Trophoblast cell (in vitro differentiated cells and primary cell): Measurements from ENCODE around the gene CYP4F22.

Experiments used
- DNase-seq, 2 donors: peaks; one replicate each; pipeline ENCODE4 v3.0.0-alpha.2; 2016
- H2AFZ ChIP-seq: 2 replicates; pipeline ENCODE4 v1.6.1; 2013; ENCODE audit warnings: low read length, moderate library complexity, mild to moderate bottlenecking; ENCODE audit not compliant: insufficient read depth, poor library complexity
- H2AK5ac ChIP-seq: 2 replicates; pipeline ENCODE4 v1.6.1; 2013; ENCODE audit warnings: mild to moderate bottlenecking, low read length
- H2BK120ac ChIP-seq: 2 replicates; pipeline ENCODE4 v1.6.1; 2013; ENCODE audit warnings: low read length, mild to moderate bottlenecking, moderate library complexity; ENCODE audit not compliant: insufficient read depth, poor library complexity
- H2BK12ac ChIP-seq: 2 replicates; pipeline ENCODE4 v1.6.1; 2013; ENCODE audit warnings: mild to moderate bottlenecking, low read length, moderate library complexity
- H2BK5ac ChIP-seq: 2 replicates; pipeline ENCODE4 v1.6.1; 2013; ENCODE audit warnings: low read length, low read depth, moderate library complexity, mild to moderate bottlenecking; ENCODE audit not compliant: poor library complexity
- H3K14ac ChIP-seq: 2 replicates; pipeline ENCODE4 v1.6.1; 2013; ENCODE audit warnings: mild to moderate bottlenecking, low read length
- H3K18ac ChIP-seq: 2 replicates; pipeline ENCODE4 v1.6.1; 2013; ENCODE audit warnings: mild to moderate bottlenecking, low read length
- H3K23ac ChIP-seq: 2 replicates; pipeline ENCODE4 v1.6.1; 2013; ENCODE audit warnings: low read length
- H3K27ac ChIP-seq: 2 replicates; pipeline ENCODE4 v1.5.1; 2013; ENCODE audit warnings: low read depth, mild to moderate bottlenecking, inconsistent platforms, low read length, moderate library complexity
- H3K27me3 ChIP-seq: 2 replicates; pipeline ENCODE4 v1.6.1; 2013; ENCODE audit warnings: inconsistent platforms, mild to moderate bottlenecking, low read length, moderate library complexity; ENCODE audit not compliant: insufficient read depth
- H3K36me3 ChIP-seq, 2 experiments: 1 replicate in 1 of 2; 2 replicates in 1 of 2; pipeline ENCODE4 v1.6.1; 2013; ENCODE audit warnings: low read length in 2 of 2, mild to moderate bottlenecking in 2 of 2, moderate library complexity in 1 of 2; ENCODE audit not compliant: insufficient read depth in 2 of 2, control insufficient read depth in 1 of 2
- H3K4ac ChIP-seq: 2 replicates; pipeline ENCODE4 v1.6.1; 2013; ENCODE audit warnings: low read depth, mild to moderate bottlenecking, low read length, moderate library complexity
- H3K4me1 ChIP-seq, 2 experiments: 1 replicate in 1 of 2; 2 replicates in 1 of 2; pipeline ENCODE4 v1.6.1; 2013; ENCODE audit warnings: low read length in 2 of 2, mild to moderate bottlenecking in 2 of 2, moderate library complexity in 1 of 2; ENCODE audit not compliant: insufficient read depth in 2 of 2, control insufficient read depth in 1 of 2
- H3K4me2 ChIP-seq: 2 replicates; pipeline ENCODE4 v1.6.1; 2013; ENCODE audit warnings: inconsistent platforms, mild to moderate bottlenecking, low read length, moderate library complexity
- H3K4me3 ChIP-seq: 2 replicates; pipeline ENCODE4 v1.5.1; 2013; ENCODE audit warnings: mild to moderate bottlenecking, low read depth, low read length, inconsistent platforms
- H3K79me1 ChIP-seq: one replicate; pipeline ENCODE4 v1.6.1; 2013; ENCODE audit warnings: low read length
- H3K79me2 ChIP-seq: 2 replicates; pipeline ENCODE4 v1.6.1; 2013; ENCODE audit warnings: low read length, mild to moderate bottlenecking; ENCODE audit not compliant: control insufficient read depth, insufficient read depth, poor library complexity
- H3K9ac ChIP-seq: 2 replicates; pipeline ENCODE4 v1.6.1; 2013; ENCODE audit warnings: mild to moderate bottlenecking, low read length
- H3K9me3 ChIP-seq: 2 replicates; pipeline ENCODE4 v1.6.1; 2013; ENCODE audit warnings: low read depth, mild to moderate bottlenecking, control low read depth, inconsistent platforms, low read length; ENCODE audit not compliant: insufficient read depth
- H4K12ac ChIP-seq: 2 replicates; pipeline ENCODE4 v1.6.1; 2013; ENCODE audit warnings: low read depth, mild to moderate bottlenecking, low read length, moderate library complexity
- H4K8ac ChIP-seq: 2 replicates; pipeline ENCODE4 v1.6.1; 2013; ENCODE audit warnings: low read depth, mild to moderate bottlenecking, low read length, moderate library complexity
- H4K91ac ChIP-seq: one replicate; pipeline ENCODE4 v1.6.1; 2013; ENCODE audit warnings: low read depth, mild to moderate bottlenecking, low read length, moderate library complexity
- WGBS: extraction: QIAGEN DNeasy Blood & Tissue Kit; methylation state at CpG from one replicate; pipeline ENCODE4 v1.1.7; 2013; ENCODE audit warnings: missing lambda C conversion rate; ENCODE audit not compliant: insufficient read length, insufficient coverage; ENCODE audit errors: extremely low coverage; 5-methylcytosine and 5-hydroxymethylcytosine counted together

The CYP4F22 gene

DNA sequence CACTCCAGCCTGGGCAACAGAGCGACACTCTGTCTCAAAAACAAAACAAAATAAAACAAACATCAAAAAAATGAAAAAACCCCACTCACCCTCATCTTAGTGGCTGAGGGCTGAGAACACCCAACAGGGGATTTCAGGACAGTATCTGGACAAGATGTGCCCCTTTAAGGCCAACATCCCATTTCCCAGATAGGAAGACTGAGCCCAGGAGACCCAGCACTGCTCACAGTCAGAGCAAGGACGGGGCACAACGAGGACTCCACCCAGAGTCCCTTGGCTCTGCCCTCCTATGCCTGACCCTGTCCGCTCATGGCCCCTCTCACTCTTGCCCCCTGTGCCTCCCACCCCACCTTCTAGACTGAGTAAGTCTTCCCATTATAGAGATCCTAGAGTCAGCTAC, 53.8 kb downstream of the CYP4F22 start:
- H4K8ac ChIP-seq = no peak overlapping the region
- H2BK5ac ChIP-seq = no peak overlapping the region
- no peak overlapping the region for H2AK5ac ChIP-seq
- H3K18ac ChIP-seq = no peak overlapping the region
- H3K27me3 ChIP-seq = no peaks in the 10 kb centered on the region
- WGBS = no CpG with 5 or more reads among the region's 4 CpGs
- H2BK120ac ChIP-seq = no peak overlapping the region
- H3K4me1 ChIP-seq = no peaks in the 10 kb centered on the region
- H3K4me3 ChIP-seq = no peak overlapping the region
- no peak overlapping the region for H3K4ac ChIP-seq
- H4K91ac ChIP-seq = no peak overlapping the region
- DNase-seq = no peak
- H3K4me2 ChIP-seq = no peak overlapping the region
- no peak overlapping the region for H3K27ac ChIP-seq
- H3K14ac ChIP-seq = no peak overlapping the region
- H3K9ac ChIP-seq = no peak overlapping the region
- no peak overlapping the region for H4K12ac ChIP-seq
- H3K79me1 ChIP-seq = no peaks in the 10 kb centered on the region
- H3K9me3 ChIP-seq = peaks cover 37% of the 10 kb centered on the region
- no peak overlapping the region for H3K23ac ChIP-seq
- H2BK12ac ChIP-seq = no peak overlapping the region
- H2AFZ ChIP-seq = no peak overlapping the region
- no peaks in the 10 kb centered on the region for H3K36me3 ChIP-seq
- H3K79me2 ChIP-seq = no peaks in the 10 kb centered on the region

DNA sequence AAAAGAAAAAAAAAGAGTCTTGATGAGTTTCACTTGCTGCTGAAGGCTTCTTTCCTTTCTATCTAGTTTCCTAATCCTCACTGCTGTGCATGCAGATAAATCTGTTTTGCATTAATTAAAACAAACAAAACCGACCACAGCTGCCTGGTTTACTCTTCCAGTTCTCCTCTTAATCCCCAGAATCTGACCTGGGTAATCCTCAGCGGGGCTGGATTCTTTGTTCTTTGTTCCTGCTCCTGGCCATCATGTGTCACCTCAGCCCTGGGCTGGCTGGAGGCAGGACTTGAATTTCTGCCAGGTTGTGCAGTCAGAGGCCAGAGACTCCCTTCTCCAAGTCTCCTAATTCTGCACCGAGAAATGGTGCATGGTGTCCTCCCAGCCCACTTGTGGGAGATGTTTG, 54.5 kb downstream of the CYP4F22 start:
- H3K4ac ChIP-seq = no peak overlapping the region
- H3K36me3 ChIP-seq = no peaks in the 10 kb centered on the region
- H3K27ac ChIP-seq = no peak overlapping the region
- H3K4me3 ChIP-seq = peak overlapping the region; percentile 45
- no peak overlapping the region for H2BK12ac ChIP-seq
- H3K18ac ChIP-seq = no peak overlapping the region
- no peaks in the 10 kb centered on the region for H3K79me2 ChIP-seq
- H2AFZ ChIP-seq = no peak overlapping the region
- no peak overlapping the region for H3K4me2 ChIP-seq
- H3K9ac ChIP-seq = no peak overlapping the region
- H4K8ac ChIP-seq = no peak overlapping the region
- no CpG with 5 or more reads among the region's 3 CpGs for WGBS
- no peaks in the 10 kb centered on the region for H3K27me3 ChIP-seq
- no peak overlapping the region for H3K14ac ChIP-seq
- H3K9me3 ChIP-seq = peaks cover 37% of the 10 kb centered on the region
- H4K91ac ChIP-seq = no peak overlapping the region
- no peak overlapping the region for H2BK5ac ChIP-seq
- no peak for DNase-seq
- no peak overlapping the region for H2AK5ac ChIP-seq
- no peaks in the 10 kb centered on the region for H3K4me1 ChIP-seq
- H2BK120ac ChIP-seq = no peak overlapping the region
- H4K12ac ChIP-seq = no peak overlapping the region
- no peaks in the 10 kb centered on the region for H3K79me1 ChIP-seq
- H3K23ac ChIP-seq = no peak overlapping the region

DNA sequence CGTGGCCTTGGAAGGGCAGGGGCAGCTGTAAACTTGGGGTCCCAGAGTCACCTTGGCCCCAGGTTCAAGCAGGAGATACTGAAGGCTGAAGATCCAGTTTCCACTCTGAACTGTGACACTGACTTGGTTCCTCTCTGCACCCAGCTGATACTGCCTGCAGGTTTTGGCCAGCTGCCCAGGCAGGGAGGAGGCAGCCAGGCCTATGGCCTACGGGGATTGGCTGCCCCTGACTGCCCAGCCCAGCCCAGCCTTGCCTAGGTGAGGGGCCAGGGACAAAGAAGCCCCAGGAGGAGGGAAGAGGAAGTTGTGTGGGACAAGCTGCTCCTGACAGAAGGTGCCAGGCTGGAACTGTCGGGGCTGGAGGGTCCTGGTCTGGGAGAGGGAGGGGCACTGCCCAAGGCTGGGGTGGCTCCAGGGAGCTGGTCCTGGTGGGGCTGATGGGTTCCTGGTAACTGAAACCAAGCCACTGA, 55.0 kb downstream of the CYP4F22 start:
- H3K23ac ChIP-seq = no peak overlapping the region
- H3K4me2 ChIP-seq = no peak overlapping the region
- H3K4me3 ChIP-seq = peak overlapping the region; percentile 45
- H3K18ac ChIP-seq = no peak overlapping the region
- H4K8ac ChIP-seq = no peak overlapping the region
- H2BK5ac ChIP-seq = no peak overlapping the region
- DNase-seq = no peak
- no peak overlapping the region for H2AK5ac ChIP-seq
- no peak overlapping the region for H2BK12ac ChIP-seq
- no peaks in the 10 kb centered on the region for H3K4me1 ChIP-seq
- H3K9me3 ChIP-seq = peaks cover 37% of the 10 kb centered on the region
- H2BK120ac ChIP-seq = no peak overlapping the region
- WGBS = no CpG with 5 or more reads among the region's 3 CpGs
- no peak overlapping the region for H3K9ac ChIP-seq
- no peaks in the 10 kb centered on the region for H3K79me2 ChIP-seq
- no peaks in the 10 kb centered on the region for H3K36me3 ChIP-seq
- no peak overlapping the region for H4K91ac ChIP-seq
- no peaks in the 10 kb centered on the region for H3K79me1 ChIP-seq
- no peak overlapping the region for H2AFZ ChIP-seq
- H3K4ac ChIP-seq = no peak overlapping the region
- no peak overlapping the region for H4K12ac ChIP-seq
- H3K27me3 ChIP-seq = no peaks in the 10 kb centered on the region
- no peak overlapping the region for H3K27ac ChIP-seq
- no peak overlapping the region for H3K14ac ChIP-seq

DNA sequence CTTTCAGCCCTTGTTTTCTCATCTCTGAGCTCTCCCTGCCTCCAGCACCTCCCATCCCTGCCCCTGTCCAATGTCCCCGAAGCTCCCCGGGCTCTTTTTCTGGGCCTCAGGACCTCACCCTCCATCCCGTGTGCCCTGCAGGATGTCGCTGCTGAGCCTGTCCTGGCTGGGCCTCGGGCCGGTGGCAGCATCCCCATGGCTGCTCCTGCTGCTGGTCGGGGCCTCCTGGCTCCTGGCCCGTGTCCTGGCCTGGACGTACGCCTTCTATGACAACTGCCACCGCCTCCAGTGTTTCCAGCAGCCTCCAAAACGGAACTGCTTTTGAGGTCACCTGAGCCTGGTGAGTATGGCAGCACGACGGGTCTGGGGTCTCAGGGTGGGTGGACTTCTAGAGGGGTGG, 55.6 kb downstream of the CYP4F22 start:
- H3K36me3 ChIP-seq = no peaks in the 10 kb centered on the region
- no peaks in the 10 kb centered on the region for H3K79me2 ChIP-seq
- no peaks in the 10 kb centered on the region for H3K79me1 ChIP-seq
- H2AK5ac ChIP-seq = no peak overlapping the region
- no peaks in the 10 kb centered on the region for H3K4me1 ChIP-seq
- no peak overlapping the region for H2BK5ac ChIP-seq
- H3K27me3 ChIP-seq = no peaks in the 10 kb centered on the region
- no peak overlapping the region for H3K23ac ChIP-seq
- no peak overlapping the region for H3K14ac ChIP-seq
- DNase-seq = no peak
- H4K12ac ChIP-seq = no peak overlapping the region
- H3K9ac ChIP-seq = no peak overlapping the region
- WGBS = no CpG with 5 or more reads among the region's 14 CpGs
- H3K4me2 ChIP-seq = no peak overlapping the region
- no peak overlapping the region for H3K18ac ChIP-seq
- H2BK120ac ChIP-seq = no peak overlapping the region
- no peak overlapping the region for H3K4ac ChIP-seq
- H4K91ac ChIP-seq = no peak overlapping the region
- H2AFZ ChIP-seq = no peak overlapping the region
- no peak overlapping the region for H4K8ac ChIP-seq
- H3K9me3 ChIP-seq = peaks cover 38% of the 10 kb centered on the region
- no peak overlapping the region for H3K27ac ChIP-seq
- no peak overlapping the region for H3K4me3 ChIP-seq
- no peak overlapping the region for H2BK12ac ChIP-seq
